ENCODE measurements around the gene TNS1.

The TNS1 gene

GRCh38 chr2:217952409-217952808 is 50.4 kb downstream of the TNS1 start:
- Histone ChIP-seq H3K9me3 (no peaks in the 10 kb centered on the region), H3K36me3 (no peaks in the 10 kb centered on the region), H3K27me3 (no peaks in the 10 kb centered on the region), H3K4me3 (ENCODE audit: low read depth in 1 of 2, low read length in 1 of 2) (no peak overlapping the region), H3K4me1 (ENCODE audit: control insufficient read depth in 1 of 2, insufficient read depth in 1 of 2, low read depth in 1 of 2, low read length in 1 of 2) (no peaks in the 10 kb centered on the region), H3K27ac (no peak overlapping the region)
- TF ChIP-seq, protein P1, sequence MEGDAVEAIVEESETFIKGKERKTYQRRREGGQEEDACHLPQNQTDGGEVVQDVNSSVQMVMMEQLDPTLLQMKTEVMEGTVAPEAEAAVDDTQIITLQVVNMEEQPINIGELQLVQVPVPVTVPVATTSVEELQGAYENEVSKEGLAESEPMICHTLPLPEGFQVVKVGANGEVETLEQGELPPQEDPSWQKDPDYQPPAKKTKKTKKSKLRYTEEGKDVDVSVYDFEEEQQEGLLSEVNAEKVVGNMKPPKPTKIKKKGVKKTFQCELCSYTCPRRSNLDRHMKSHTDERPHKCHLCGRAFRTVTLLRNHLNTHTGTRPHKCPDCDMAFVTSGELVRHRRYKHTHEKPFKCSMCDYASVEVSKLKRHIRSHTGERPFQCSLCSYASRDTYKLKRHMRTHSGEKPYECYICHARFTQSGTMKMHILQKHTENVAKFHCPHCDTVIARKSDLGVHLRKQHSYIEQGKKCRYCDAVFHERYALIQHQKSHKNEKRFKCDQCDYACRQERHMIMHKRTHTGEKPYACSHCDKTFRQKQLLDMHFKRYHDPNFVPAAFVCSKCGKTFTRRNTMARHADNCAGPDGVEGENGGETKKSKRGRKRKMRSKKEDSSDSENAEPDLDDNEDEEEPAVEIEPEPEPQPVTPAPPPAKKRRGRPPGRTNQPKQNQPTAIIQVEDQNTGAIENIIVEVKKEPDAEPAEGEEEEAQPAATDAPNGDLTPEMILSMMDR (IDR thresholded peaks at IDR 0.05): no peak

- TF ChIP-seq, protein P1 (IDR thresholded peaks at IDR 0.05): no peak
- no peaks in the 10 kb centered on the region for H3K27me3 ChIP-seq
- no peaks in the 10 kb centered on the region for H3K9me3 ChIP-seq
- no peaks in the 10 kb centered on the region for H3K4me1 ChIP-seq (ENCODE audit: control insufficient read depth in 1 of 2, insufficient read depth in 1 of 2, low read depth in 1 of 2, low read length in 1 of 2)
- H3K36me3 ChIP-seq: no peaks in the 10 kb centered on the region
- H3K4me3 ChIP-seq (ENCODE audit: low read depth in 1 of 2, low read length in 1 of 2): no peak overlapping the region
- H3K27ac ChIP-seq: no peak overlapping the region
Observed at GRCh38 chr2:217951521-217952247, 51.1 kb downstream of the TNS1 start.

DNA sequence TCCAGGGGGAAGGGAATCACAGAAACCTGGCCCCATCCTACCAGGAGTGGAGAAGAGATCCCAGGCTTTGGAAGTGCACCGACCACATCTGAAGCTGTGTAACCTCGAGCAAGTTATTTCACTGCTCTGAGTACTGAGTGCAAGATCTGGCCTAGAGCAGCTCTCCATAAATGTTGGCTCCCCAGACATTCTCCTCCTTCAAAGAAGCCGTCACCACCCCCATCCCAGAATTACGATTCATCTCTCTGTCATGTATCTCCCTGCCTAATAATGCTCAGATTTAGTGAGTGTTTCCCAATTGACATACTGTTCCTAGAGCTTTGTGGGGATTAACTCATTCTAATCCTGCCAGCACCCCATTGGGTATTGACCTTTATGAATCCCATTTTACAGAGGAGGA is 51.7 kb downstream of the TNS1 start:
- no peaks in the 10 kb centered on the region for H3K36me3 ChIP-seq
- no peak overlapping the region for H3K27ac ChIP-seq
- H3K4me1 ChIP-seq (ENCODE audit: control insufficient read depth in 1 of 2, insufficient read depth in 1 of 2, low read depth in 1 of 2, low read length in 1 of 2): no peaks in the 10 kb centered on the region
- no peak overlapping the region for H3K4me3 ChIP-seq (ENCODE audit: low read depth in 1 of 2, low read length in 1 of 2)
- TF ChIP-seq, protein P1 (IDR thresholded peaks at IDR 0.05): no peak
- no peaks in the 10 kb centered on the region for H3K27me3 ChIP-seq
- H3K9me3 ChIP-seq: no peaks in the 10 kb centered on the region

DNA sequence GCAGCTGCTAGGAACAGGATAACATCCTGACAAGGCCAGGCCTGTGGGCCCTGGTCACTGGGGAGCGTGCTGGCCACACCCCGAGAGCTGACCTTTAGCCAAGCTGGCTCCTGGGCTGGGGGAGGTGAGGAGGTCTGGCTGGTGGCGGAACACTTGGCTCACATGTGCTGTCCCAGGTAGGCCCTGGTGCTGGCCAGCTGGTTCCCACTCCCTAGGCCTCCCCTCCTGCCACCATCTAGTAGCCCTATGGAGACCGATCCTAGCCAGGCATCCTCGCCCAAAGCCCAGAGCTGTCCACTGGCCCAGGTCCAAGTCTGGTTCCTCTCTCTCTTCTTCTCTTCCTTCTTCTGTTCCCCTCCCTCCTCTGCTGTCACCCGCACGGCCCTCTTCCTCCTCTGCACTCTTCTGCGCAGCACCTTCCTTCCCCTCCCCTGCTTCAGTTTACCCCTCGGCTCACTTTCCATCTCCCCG is 52.4 kb downstream of the TNS1 start:
- TF ChIP-seq, protein P1 (IDR thresholded peaks at IDR 0.05): no peak
- no peaks in the 10 kb centered on the region for H3K27me3 ChIP-seq
- no peak overlapping the region for H3K4me3 ChIP-seq (ENCODE audit: low read depth in 1 of 2, low read length in 1 of 2)
- H3K4me1 ChIP-seq (ENCODE audit: control insufficient read depth in 1 of 2, insufficient read depth in 1 of 2, low read depth in 1 of 2, low read length in 1 of 2): no peaks in the 10 kb centered on the region
- H3K27ac ChIP-seq: no peak overlapping the region
- no peaks in the 10 kb centered on the region for H3K9me3 ChIP-seq
- no peaks in the 10 kb centered on the region for H3K36me3 ChIP-seq

DNA sequence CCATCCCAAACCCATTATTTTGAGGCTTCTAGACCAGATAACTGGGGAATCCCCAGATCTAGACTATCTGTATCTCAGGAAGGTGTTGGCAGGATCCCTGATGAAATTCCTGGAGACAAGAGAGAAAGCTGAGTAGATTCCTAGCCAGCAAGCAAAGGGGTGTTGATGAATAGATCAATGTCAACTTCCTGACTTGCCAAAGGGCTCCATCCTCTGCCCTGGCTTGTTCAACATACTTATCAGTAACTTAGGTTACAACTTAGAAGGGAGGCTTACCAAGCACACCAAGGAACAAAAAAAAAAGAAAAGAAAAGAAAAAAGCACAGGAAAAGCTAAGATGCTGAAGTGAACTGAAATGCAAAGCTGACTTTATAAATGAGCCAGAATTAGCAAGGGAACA is 53.3 kb downstream of the TNS1 start:
- H3K4me3 ChIP-seq (ENCODE audit: low read depth in 1 of 2, low read length in 1 of 2): no peak overlapping the region
- no peaks in the 10 kb centered on the region for H3K36me3 ChIP-seq
- H3K27me3 ChIP-seq: no peaks in the 10 kb centered on the region
- H3K27ac ChIP-seq: no peak overlapping the region
- no peaks in the 10 kb centered on the region for H3K9me3 ChIP-seq
- H3K4me1 ChIP-seq (ENCODE audit: control insufficient read depth in 1 of 2, insufficient read depth in 1 of 2, low read depth in 1 of 2, low read length in 1 of 2): no peaks in the 10 kb centered on the region
- TF ChIP-seq, protein P1 (IDR thresholded peaks at IDR 0.05): no peak

Measured in neutrophil (primary cell).